Posterior cingulate gyrus (tissue), 11 donors: Measurements from ENCODE around the gene CAPN13.
A peak's percentile ranks its signal among the peaks of the same experiment; 100 is the strongest.

Source experiments
- DNase-seq, 10 donors: peaks; one replicate each; pipeline versions ENCODE4 v3.0.0 to v3.0.0-alpha.2; 2020 to 2021; ENCODE audit warnings: mixed read lengths in 3 of 10
- intact Hi-C: fragments of 100-400 bp; cut with DNase I; formaldehyde crosslinking; loops from one replicate; pipeline ENCODE4 v1.15.1; 2023

Gene CAPN13

DNA sequence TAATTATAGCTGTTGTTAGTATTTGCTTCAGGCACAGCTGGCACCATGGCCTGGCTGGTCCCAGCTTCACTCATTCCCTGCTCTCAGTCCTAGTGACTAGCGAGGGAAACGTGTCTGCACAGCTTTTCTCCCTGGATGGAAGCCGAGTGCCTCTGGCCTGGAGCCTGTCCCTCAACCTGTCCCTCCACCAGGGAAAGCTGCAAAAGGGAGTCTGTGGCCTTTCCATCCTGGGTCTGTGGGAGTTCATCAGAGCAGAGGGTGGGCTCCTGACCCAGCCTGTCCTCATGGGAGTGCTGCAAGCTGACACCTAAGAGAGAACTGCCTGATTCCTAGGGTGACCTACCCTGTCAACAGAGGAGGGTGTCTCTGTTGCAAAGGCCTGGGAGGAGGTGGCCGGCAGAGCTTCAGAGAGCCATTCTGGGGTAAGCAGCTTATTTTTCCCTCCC, 118.3 kb downstream of the CAPN13 start:
- DNase-seq, result peak in 1 of 10 donors; percentile 85
- intact Hi-C loops, result no loop called here

DNA sequence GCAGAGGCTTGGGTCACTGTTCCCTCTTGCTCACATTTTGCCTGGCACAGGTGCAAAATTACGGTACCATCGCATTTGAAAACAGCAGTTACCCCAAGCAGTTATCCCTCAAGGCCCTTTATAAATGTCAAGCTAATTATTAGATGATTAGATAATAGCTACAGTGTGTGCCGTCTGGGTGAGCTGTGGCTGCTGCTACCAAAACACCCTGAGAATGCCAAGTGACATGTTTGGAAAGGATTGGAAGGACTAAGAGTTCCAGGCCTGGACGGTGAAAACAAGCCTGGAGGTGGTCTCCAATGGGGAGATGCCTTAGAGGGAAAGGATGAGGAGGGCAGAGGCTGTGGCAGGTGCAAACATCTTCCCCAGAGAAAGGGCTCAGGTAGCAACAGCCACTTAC, 120.6 kb downstream of the CAPN13 start:
- intact Hi-C loops, result no loop called here
- no peak for DNase-seq

DNA sequence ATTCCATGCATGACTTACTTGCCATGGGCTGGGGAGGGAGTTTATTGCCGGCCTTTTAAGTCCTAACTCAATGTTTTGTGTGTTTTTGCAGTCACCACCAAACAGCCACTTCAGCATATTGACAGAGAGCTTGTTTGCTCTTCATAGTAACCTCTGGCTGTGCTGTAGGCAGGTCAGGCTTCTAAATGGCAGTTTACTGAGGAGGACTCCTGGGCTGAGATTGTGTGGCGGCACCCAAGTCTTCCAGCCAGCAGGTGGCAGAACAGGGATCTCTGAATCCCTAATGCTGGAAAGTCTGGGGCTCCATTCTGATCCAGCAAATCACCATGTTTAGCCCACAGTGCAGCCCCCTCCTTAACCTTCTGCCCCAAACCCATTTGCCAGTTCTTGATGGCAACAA, 121.2 kb downstream of the CAPN13 start:
- DNase-seq, result no peak
- intact Hi-C loops, result no loop called here

DNA sequence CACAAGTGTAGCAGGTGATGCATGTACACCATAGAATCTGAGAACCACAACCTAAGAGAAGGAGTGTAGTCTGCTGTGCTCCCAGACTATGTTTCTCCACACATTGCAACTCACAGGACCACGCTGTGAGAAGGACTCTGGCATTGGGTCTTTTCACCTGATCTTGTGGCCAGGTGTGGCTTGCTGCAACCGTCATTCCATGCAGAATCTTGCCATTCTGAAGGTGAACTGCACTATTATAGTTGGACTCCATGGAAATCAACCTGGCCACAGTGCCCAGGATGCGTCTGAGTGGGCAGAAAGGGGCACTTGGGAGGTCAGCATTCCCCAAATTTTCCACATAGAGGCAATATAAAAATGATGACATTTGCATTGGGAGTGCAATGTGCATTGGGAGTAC, 122.2 kb downstream of the CAPN13 start:
- intact Hi-C loops, result no loop called here
- DNase-seq, result no peak

DNA sequence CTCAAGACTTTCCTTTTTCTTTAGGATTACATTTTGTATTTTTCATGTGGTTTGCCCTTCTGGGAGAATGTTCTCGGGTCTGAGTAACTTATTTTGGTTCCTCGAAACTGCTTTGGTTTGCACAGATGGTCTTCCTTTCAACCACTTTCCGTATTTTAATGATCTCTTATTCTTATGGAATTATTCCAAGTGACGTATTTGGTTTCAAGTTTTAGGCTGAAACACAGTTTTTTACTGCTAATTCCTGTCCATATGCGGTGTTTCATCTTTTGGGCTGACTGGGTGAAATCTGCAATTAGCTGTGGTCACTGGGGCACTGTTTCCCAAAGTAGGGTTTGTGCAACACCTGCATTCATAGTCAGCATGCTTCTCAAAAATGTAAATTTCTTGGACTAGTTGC, 122.7 kb downstream of the CAPN13 start:
- no peak for DNase-seq
- intact Hi-C loops, result no loop called here

DNA sequence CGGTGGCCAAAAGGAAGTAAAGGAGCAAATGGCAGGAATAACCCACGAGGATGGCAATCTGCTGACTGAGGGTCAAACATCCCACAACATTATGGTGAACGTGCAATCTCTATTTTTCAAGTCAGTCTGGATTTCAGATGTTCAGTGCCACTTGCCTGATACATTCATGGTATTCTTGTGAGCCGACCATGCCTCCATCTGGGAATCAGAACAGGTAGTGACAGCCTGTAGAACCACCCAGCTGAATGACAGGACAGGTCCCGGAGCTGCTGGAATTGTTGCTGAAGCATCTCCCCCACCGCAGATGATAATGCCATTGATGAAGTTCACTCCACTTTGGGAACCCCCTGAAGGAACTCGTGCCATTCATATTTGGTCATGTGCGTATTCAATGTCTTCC, 123.2 kb downstream of the CAPN13 start:
- DNase-seq, result no peak
- intact Hi-C loops, result no loop called here

DNA sequence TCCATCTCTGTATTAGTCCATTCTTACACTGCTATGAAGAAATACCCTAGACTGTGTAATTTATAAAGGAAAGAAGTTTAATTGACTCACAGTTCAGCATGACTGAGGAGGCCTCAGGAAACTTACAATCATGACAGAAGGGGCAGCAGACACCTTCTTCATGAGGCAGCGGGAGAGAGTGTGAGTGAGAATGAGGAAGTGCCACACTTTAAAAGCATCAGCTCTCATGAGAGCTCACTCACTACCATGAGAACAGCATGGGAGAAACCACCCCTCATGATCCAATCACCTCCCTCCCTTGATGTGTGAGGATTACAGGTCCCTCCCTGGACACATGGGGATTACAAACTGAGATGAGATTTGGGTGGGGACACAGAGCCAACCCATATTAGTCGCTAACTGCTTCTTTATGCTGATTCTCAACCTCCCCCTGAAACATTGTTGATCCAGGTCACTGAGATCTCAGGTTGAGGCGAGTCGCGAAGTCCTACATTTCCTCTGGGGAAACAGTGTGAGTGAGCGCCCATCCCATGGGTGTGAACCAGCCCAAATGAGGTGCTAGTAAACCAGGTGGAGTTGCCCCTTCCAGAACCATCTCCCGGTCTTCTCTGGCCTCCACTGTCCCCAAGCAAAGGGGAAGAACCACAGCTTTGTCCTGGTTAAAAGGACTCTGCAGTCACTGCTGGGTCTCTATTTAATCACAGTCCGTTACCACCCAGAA, 123.8 kb downstream of the CAPN13 start:
- intact Hi-C loops, result no loop called here
- no peak for DNase-seq

DNA sequence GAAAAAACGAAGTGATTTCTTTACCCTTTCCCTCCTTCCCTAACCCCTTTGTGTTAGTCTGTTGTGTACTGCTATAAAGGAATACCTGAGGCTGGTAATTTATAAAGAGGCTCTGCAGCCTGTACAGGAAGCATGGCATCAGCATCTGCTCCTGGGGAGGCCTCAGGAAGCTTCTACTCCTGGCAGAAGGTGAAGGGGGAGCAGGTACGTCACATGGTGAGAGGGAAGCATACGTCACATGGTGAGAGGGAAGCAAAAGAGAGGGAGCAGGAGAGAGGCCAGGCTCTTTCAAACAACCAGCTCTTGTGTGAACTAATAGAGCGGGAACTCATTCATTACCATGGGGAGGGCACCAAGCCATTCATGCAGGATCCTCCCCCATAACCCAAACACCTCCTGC, 126.2 kb downstream of the CAPN13 start:
- DNase-seq, result no peak
- intact Hi-C loops, result no loop called here

DNA sequence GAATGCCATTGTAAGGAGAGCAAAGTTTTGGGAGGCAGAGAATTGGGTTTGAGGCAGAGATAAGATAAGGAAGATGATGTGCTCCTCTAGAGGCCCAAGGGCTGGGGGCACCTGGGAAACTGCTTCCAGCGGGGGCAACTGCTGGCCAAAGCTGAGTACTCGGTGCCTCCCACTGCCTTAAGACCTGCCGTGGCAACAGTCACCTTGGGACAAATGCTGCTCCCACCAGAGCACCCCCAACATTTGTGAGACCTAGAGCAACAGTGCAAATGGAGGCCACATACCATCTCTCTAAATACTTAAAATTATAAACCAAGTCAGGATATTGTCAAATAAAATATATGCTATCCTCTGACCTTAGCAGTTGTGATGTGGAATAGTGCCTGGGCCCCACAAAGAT, 127.1 kb downstream of the CAPN13 start:
- DNase-seq, result peak in 1 of 10 donors; percentile 40
- intact Hi-C loops, result no loop called here

DNA sequence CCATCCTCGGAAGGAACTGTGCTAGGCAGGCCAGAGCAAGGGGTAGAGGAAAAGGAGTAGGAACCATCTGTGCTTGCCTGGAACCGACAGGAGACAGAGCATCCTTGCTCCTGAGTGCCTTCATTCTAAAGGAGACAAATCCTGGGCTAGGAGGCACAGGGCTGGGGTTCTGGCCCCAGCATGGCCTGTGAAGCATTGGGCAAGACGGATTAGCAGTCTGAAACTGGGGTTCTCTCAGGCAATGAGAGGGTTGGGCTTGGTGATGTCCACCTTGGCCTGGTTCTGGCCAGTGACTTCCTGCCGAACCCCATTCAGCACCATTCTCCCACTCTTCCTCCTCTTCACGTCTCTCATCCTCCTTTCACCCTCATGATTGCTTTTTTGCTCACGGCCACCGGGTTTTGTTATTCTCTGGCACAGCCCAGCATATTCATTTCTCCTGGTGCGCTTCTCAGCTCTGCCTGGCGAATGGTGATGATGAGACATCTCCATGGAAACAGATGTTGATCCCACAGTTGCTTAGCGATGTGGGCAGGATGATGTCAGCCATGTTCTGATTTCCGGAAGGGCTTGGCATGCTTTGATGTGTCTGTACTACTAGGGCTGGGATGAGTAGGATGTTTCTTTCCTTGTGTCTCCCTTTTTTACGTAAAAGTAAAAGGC, 127.7 kb downstream of the CAPN13 start:
- intact Hi-C loops, result no loop called here

DNA sequence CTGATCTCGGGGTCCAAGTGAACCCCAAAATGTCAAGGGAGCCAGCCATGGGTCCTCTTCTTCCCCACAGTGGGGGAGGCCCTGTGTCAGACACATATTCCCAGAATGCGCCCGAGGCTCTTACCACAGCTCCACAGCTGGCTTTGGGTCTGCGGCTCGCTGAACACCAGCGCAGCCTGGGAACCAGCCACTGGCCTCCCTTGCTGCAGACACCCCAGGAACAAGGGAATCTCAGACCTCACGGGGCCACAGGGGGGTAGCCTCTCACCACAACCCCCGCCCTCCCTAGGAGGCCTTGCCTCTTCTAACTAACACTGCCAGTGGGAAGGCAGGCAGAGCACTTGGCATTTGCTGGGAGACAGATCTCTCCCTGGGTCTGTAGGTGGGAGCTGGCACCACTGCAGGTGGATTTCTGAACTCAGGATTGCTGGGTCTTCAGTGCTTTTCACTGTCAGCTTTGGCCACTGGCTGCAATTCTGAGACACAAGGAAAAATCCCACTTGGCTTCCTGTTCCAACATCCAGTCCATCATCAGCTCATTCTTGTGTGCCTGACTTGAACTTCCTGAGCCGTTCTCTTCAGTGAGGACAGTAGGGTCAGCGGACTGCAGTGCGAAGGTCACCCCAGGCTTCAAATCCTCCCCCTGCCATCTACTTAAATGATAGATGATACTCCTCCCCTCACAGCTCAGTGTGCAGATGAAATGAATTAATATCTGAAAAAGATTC, 128.7 kb downstream of the CAPN13 start:
- intact Hi-C loops, result no loop called here
- DNase-seq, result peak in 1 of 10 donors; percentile 67

More for the DNA sequence above, 127.7 kb downstream of the CAPN13 start:
- DNase-seq, result peak; percentile 38 to 94 (median 68)

DNA sequence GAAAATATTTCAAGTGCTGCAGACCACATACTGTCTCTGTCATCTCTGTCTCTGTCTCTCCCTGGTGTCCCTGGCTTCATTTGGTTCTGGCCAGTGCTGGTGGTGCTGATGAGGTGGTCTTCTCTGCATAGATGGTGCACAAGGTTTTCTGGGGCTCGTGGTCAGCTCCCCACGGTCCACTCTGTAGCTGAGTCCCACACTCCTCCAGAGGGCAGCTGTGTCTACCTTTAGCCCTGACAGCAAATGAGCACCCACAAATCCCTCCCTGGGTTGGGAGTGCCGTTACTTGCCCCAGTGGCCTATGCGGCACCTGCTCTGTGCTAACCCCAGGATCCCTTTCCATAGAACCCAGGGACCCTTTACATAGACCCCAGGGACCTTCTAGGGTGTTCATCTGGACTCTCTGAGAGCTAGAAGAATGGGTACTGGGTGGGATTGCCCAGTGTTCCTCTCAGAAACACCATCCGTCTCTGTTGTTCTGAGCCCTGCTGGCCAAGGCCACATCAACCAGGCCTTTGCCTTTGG, 129.3 kb downstream of the CAPN13 start:
- intact Hi-C loops, result no loop called here
- peak in 1 of 10 donors; percentile 59 for DNase-seq

DNA sequence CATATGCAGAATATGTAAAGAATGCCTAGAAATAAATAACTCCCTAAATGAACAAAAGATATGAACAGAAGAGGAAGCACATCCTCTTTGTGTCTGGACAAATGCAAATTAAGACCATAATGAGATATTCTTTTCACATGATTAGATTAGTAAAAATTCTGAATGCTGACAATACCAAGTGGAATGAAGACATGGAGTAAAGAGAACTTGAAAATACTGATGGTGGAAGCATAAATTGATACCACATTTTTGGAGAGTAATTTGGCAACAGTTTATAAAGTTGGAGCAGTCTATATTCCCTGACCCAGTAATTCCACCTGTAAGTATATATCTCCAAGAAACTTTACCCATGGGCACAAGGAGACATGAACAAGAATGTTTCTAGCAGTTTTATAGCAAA, 130.0 kb downstream of the CAPN13 start:
- intact Hi-C loops, result no loop called here
- DNase-seq, result no peak

DNA sequence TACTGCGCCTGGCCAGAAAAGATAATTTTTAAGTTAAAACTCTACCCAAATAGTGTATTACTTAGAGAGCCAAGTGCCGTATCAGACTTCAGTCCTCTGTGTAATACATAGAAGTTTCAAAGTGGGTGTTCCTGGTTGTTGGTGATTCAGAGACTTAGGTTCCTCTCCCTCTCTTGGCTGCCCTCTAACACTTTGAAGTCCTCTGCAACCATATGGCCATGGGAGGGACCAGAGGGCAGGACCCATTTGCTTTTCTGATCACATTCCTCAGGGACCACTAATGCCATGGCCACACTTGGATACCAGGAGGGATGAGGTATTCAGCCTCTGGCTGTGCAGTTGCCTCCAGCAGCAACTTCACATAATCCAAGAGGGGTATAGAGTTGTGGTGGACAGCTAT, 131.5 kb downstream of the CAPN13 start:
- intact Hi-C loops, result no loop called here
- no peak for DNase-seq

DNA sequence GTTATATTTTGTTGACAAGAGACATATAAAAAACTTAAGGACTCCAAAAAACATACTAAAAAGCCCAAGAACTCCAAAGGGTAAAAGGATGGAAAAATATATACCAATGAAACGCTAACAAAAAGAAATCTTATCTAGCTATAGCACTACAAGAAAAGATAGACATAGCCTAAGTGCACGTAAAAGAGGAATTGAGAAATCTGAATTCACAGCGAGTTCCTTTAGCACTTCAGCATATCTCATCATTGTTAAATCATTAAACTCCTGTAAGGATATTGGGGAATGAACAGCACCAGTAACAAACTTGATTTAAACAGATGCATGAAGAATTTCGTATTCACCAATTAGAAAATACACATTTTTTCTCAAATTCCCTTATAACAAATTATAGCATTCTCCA, 134.1 kb downstream of the CAPN13 start:
- no peak for DNase-seq
- intact Hi-C loops, result no loop called here
